ENCODE data around the gene CNNM2.
"Not testable (repeated sequence)": the region's sequence is repeated elsewhere in the genome, so short reads cannot be mapped to it uniquely, and the experiment has no call there.

The CNNM2 gene

GRCh38 chr10:103067099-103067477 is 149.0 kb downstream of the CNNM2 start:
- H3K9me3 ChIP-seq (replicated peaks; ENCODE audit: low read length); H3K4me2 ChIP-seq (ENCODE audit: low read length); H3K4me3 ChIP-seq (ENCODE audit: low read length); H3K9ac ChIP-seq (ENCODE audit: low read depth, low read length); H3K36me3 ChIP-seq (ENCODE audit: insufficient read depth, low read length); H3K4me1 ChIP-seq (ENCODE audit: control insufficient read depth, insufficient read depth, low read length); H3K27me3 ChIP-seq (ENCODE audit: control insufficient read depth, insufficient read depth, low read length): not testable (repeated sequence)

- Histone ChIP-seq H3K4me3 (ENCODE audit: low read length) (no peak overlapping the region), H3K9ac (ENCODE audit: low read depth, low read length) (no peak overlapping the region), H3K36me3 (ENCODE audit: insufficient read depth, low read length) (no peaks in the 10 kb centered on the region), H3K9me3 (replicated peaks; ENCODE audit: low read length) (no peaks in the 10 kb centered on the region), H3K27me3 (ENCODE audit: control insufficient read depth, insufficient read depth, low read length) (peaks cover 3% of the 10 kb centered on the region), H3K4me1 (ENCODE audit: control insufficient read depth, insufficient read depth, low read length) (no peaks in the 10 kb centered on the region), H3K4me2 (ENCODE audit: low read length) (no peak overlapping the region)
Observed at GRCh38 chr10:103067484-103067883, 149.4 kb downstream of the CNNM2 start.

- Histone ChIP-seq H3K4me2 (ENCODE audit: low read length) (no peak overlapping the region), H3K9ac (ENCODE audit: low read depth, low read length) (no peak overlapping the region), H3K9me3 (replicated peaks; ENCODE audit: low read length) (no peaks in the 10 kb centered on the region), H3K4me3 (ENCODE audit: low read length) (no peak overlapping the region), H3K4me1 (ENCODE audit: control insufficient read depth, insufficient read depth, low read length) (no peaks in the 10 kb centered on the region), H3K27me3 (ENCODE audit: control insufficient read depth, insufficient read depth, low read length) (peaks cover 3% of the 10 kb centered on the region), H3K36me3 (ENCODE audit: insufficient read depth, low read length) (no peaks in the 10 kb centered on the region)
Observed at GRCh38 chr10:103067956-103068355, 149.9 kb downstream of the CNNM2 start.

- Histone ChIP-seq H3K36me3 (ENCODE audit: insufficient read depth, low read length) (no peaks in the 10 kb centered on the region), H3K9me3 (replicated peaks; ENCODE audit: low read length) (no peaks in the 10 kb centered on the region), H3K4me1 (ENCODE audit: control insufficient read depth, insufficient read depth, low read length) (no peaks in the 10 kb centered on the region), H3K4me2 (ENCODE audit: low read length) (no peak overlapping the region), H3K9ac (ENCODE audit: low read depth, low read length) (no peak overlapping the region), H3K27me3 (ENCODE audit: control insufficient read depth, insufficient read depth, low read length) (peaks cover 3% of the 10 kb centered on the region), H3K4me3 (ENCODE audit: low read length) (no peak overlapping the region)
Observed at GRCh38 chr10:103069453-103070331, 151.6 kb downstream of the CNNM2 start.

GRCh38 chr10:103072276-103072675 is 154.2 kb downstream of the CNNM2 start:
- Histone ChIP-seq H3K27me3 (ENCODE audit: control insufficient read depth, insufficient read depth, low read length) (peaks cover 3% of the 10 kb centered on the region), H3K4me1 (ENCODE audit: control insufficient read depth, insufficient read depth, low read length) (no peaks in the 10 kb centered on the region), H3K9me3 (replicated peaks; ENCODE audit: low read length) (no peaks in the 10 kb centered on the region), H3K36me3 (ENCODE audit: insufficient read depth, low read length) (no peaks in the 10 kb centered on the region), H3K9ac (ENCODE audit: low read depth, low read length) (no peak overlapping the region), H3K4me3 (ENCODE audit: low read length) (no peak overlapping the region), H3K4me2 (ENCODE audit: low read length) (no peak overlapping the region)

GRCh38 chr10:103072891-103073290 is 154.8 kb downstream of the CNNM2 start:
- no peaks in the 10 kb centered on the region for H3K4me1 ChIP-seq (ENCODE audit: control insufficient read depth, insufficient read depth, low read length)
- H3K9ac ChIP-seq (ENCODE audit: low read depth, low read length) = no peak overlapping the region
- no peak overlapping the region for H3K4me2 ChIP-seq (ENCODE audit: low read length)
- H3K36me3 ChIP-seq (ENCODE audit: insufficient read depth, low read length) = no peaks in the 10 kb centered on the region
- H3K4me3 ChIP-seq (ENCODE audit: low read length) = no peak overlapping the region
- H3K27me3 ChIP-seq (ENCODE audit: control insufficient read depth, insufficient read depth, low read length) = peaks cover 3% of the 10 kb centered on the region
- H3K9me3 ChIP-seq (replicated peaks; ENCODE audit: low read length) = no peaks in the 10 kb centered on the region

GRCh38 chr10:103077020-103077419 is 158.9 kb downstream of the CNNM2 start:
- Histone ChIP-seq H3K27me3 (ENCODE audit: control insufficient read depth, insufficient read depth, low read length) (no peaks in the 10 kb centered on the region), H3K9me3 (replicated peaks; ENCODE audit: low read length) (no peaks in the 10 kb centered on the region), H3K9ac (ENCODE audit: low read depth, low read length) (no peak overlapping the region), H3K4me1 (ENCODE audit: control insufficient read depth, insufficient read depth, low read length) (no peaks in the 10 kb centered on the region), H3K4me2 (ENCODE audit: low read length) (no peak overlapping the region), H3K4me3 (ENCODE audit: low read length) (no peak overlapping the region), H3K36me3 (ENCODE audit: insufficient read depth, low read length) (no peaks in the 10 kb centered on the region)

GRCh38 chr10:103077491-103078308 is 159.6 kb downstream of the CNNM2 start:
- Histone ChIP-seq H3K4me1 (ENCODE audit: control insufficient read depth, insufficient read depth, low read length) (no peaks in the 10 kb centered on the region), H3K4me2 (ENCODE audit: low read length) (no peak overlapping the region), H3K4me3 (ENCODE audit: low read length) (no peak overlapping the region), H3K36me3 (ENCODE audit: insufficient read depth, low read length) (no peaks in the 10 kb centered on the region), H3K9me3 (replicated peaks; ENCODE audit: low read length) (no peaks in the 10 kb centered on the region), H3K9ac (ENCODE audit: low read depth, low read length) (no peak overlapping the region), H3K27me3 (ENCODE audit: control insufficient read depth, insufficient read depth, low read length) (no peaks in the 10 kb centered on the region)

GRCh38 chr10:103078309-103078615 is 160.2 kb downstream of the CNNM2 start:
- Histone ChIP-seq H3K9ac (ENCODE audit: low read depth, low read length) (no peak overlapping the region), H3K4me1 (ENCODE audit: control insufficient read depth, insufficient read depth, low read length) (no peaks in the 10 kb centered on the region), H3K36me3 (ENCODE audit: insufficient read depth, low read length) (peaks cover under 1% of the 10 kb centered on the region), H3K4me2 (ENCODE audit: low read length) (no peak overlapping the region), H3K9me3 (replicated peaks; ENCODE audit: low read length) (no peaks in the 10 kb centered on the region), H3K27me3 (ENCODE audit: control insufficient read depth, insufficient read depth, low read length) (no peaks in the 10 kb centered on the region), H3K4me3 (ENCODE audit: low read length) (no peak overlapping the region)

GRCh38 chr10:103078676-103079075 is 160.6 kb downstream of the CNNM2 start:
- Histone ChIP-seq H3K9me3 (replicated peaks; ENCODE audit: low read length) (no peaks in the 10 kb centered on the region), H3K36me3 (ENCODE audit: insufficient read depth, low read length) (peaks cover 5% of the 10 kb centered on the region), H3K4me1 (ENCODE audit: control insufficient read depth, insufficient read depth, low read length) (no peaks in the 10 kb centered on the region), H3K4me2 (ENCODE audit: low read length) (no peak overlapping the region), H3K9ac (ENCODE audit: low read depth, low read length) (no peak overlapping the region), H3K4me3 (ENCODE audit: low read length) (no peak overlapping the region), H3K27me3 (ENCODE audit: control insufficient read depth, insufficient read depth, low read length) (no peaks in the 10 kb centered on the region)

GRCh38 chr10:103079100-103079499 is 161.0 kb downstream of the CNNM2 start:
- Histone ChIP-seq H3K9ac (ENCODE audit: low read depth, low read length) (no peak overlapping the region), H3K4me1 (ENCODE audit: control insufficient read depth, insufficient read depth, low read length) (no peaks in the 10 kb centered on the region), H3K27me3 (ENCODE audit: control insufficient read depth, insufficient read depth, low read length) (no peaks in the 10 kb centered on the region), H3K9me3 (replicated peaks; ENCODE audit: low read length) (no peaks in the 10 kb centered on the region), H3K4me2 (ENCODE audit: low read length) (no peak overlapping the region), H3K4me3 (ENCODE audit: low read length) (no peak overlapping the region), H3K36me3 (ENCODE audit: insufficient read depth, low read length) (peaks cover 9% of the 10 kb centered on the region)

Measured in skeletal muscle satellite cell (primary cell).